ENCODE data around the gene MSMP. TPM values are rescaled to one million over a fixed set of nuclear protein-coding genes. Genes with fewer than 3 reads are reported as not detected.

MSMP gene
- total RNA-seq, 1 donor from 2014 or later, result not detected

DNA sequence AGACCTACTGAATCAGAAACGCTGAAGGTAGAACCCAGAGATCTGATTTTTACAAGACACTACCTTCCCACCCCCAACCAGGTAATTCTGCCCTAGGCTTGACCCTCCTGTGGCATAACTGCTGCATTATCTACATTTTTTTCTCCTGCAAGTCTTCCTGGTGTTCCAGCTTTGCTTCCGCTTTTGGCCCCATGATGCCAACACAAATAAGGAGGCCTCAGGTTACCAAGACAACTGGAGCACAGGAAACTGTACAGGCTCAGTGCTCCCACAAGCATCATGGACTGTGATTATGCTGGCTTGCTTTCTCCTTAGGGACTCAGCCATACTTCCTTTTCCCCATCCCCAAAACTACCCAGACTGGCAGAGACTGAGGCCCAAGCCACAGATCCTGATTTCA, 6.6 kb upstream of the MSMP start:
- no peak for ATAC-seq
- Histone ChIP-seq H3K27ac (peak overlapping the region; percentile 33), H3K27me3 (ENCODE audit: low read depth) (no peaks in the 10 kb centered on the region), H3K4me3 (no peak overlapping the region), H3K36me3 (no peaks in the 10 kb centered on the region), H3K4me1 (peaks cover 43% of the 10 kb centered on the region), H3K9me3 (no peaks in the 10 kb centered on the region)
- intact Hi-C loops (cut with DNase I), result no loop called here
- DNase-seq, result no peak
- no peak for TF ChIP-seq CTCF (IDR thresholded peaks at IDR 0.05)

- no peak for TF ChIP-seq CTCF (IDR thresholded peaks at IDR 0.05)
- no peak for DNase-seq
- H3K36me3 ChIP-seq, result no peaks in the 10 kb centered on the region
- peaks cover 43% of the 10 kb centered on the region for H3K4me1 ChIP-seq
- intact Hi-C loops (cut with DNase I), result no loop called here
- no peaks in the 10 kb centered on the region for H3K9me3 ChIP-seq
- H3K27me3 ChIP-seq (ENCODE audit: low read depth), result no peaks in the 10 kb centered on the region
- no peak for ATAC-seq
- no peak overlapping the region for H3K27ac ChIP-seq
- no peak overlapping the region for H3K4me3 ChIP-seq
Measured at GRCh38 chr9:35759795-35760194, 5.7 kb upstream of the MSMP start.

DNA sequence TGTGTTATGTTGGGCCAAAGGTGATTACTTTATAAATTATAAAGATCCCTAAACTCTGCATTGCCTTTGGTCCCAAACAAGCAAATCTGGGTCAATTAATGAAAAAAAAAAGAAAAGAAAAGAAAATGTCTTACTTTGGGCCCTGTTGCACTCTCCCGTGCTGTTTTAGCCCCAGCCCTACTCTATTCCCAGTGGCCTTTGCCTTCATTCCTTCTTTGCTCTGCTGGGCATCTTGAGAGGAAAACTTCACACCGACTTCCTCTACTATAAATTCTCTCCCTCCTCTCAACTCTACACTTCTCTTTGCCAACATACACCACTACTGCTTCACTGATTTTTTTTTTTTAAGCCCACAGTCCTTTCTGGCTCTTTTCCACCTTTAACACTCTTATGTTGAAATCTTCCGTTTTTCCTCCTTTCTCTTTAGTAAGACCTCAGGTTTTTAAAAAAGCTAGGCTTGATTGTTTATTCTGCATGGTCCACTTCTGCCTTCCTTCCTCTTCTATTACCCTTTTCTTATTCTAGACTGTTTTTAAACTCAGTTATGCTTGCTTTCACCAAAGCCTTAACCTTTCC, 4.5 kb upstream of the MSMP start:
- H3K4me3 ChIP-seq, result no peak overlapping the region
- H3K27ac ChIP-seq, result peak overlapping the region; percentile 93
- H3K4me1 ChIP-seq, result peaks cover 43% of the 10 kb centered on the region
- TF ChIP-seq CTCF (IDR thresholded peaks at IDR 0.05), result no peak
- DNase-seq (no peak), ATAC-seq (peak in 1 of 2 donors; percentile 10)
- H3K36me3 ChIP-seq, result peaks cover 12% of the 10 kb centered on the region
- no peaks in the 10 kb centered on the region for H3K9me3 ChIP-seq
- intact Hi-C loops (cut with DNase I), result no loop called here
- no peaks in the 10 kb centered on the region for H3K27me3 ChIP-seq (ENCODE audit: low read depth)

- Histone ChIP-seq H3K4me3 (peak overlapping the region; percentile 68), H3K27me3 (ENCODE audit: low read depth) (no peaks in the 10 kb centered on the region), H3K36me3 (peaks cover 19% of the 10 kb centered on the region), H3K9me3 (no peaks in the 10 kb centered on the region), H3K4me1 (peaks cover 43% of the 10 kb centered on the region), H3K27ac (peak overlapping the region; percentile 93)
- intact Hi-C loops (cut with DNase I), result no loop called here
- TF ChIP-seq CTCF (IDR thresholded peaks at IDR 0.05), result no peak
- DNase-seq, result no peak
- ATAC-seq, result no peak
Measured at GRCh38 chr9:35757892-35758275, 3.8 kb upstream of the MSMP start.

DNA sequence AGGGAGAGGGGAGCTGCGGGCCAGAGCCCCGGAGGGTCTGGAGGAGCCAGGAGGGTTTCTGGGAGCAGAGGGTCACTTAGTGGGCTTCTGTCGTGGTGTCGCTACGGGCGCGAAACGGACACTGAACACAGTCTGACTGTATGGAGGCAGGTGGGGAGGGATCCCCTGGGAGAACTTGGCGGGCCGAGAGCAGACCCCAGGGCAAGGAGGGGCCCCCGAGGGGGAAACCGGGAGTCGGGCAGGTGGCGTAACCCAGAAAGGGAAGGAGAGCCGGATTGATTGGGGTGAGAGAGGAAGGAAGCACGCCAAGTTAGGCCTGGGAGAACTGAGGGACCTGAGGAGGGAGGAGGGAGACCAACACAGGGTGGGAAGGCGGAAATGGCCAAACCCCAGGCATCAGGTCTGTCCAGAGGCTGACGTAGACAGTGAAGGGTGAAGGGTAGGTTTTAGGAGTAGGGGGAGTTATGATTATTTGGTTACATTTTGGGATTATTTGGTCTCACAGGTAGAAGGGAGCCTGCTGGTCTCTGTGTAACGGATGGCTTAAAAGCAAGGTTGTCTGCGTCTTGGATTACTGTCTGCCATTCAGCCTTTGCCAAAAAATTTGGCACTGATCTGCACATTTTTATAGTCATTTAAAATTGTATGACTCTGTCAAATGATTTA, 3.3 kb upstream of the MSMP start:
- intact Hi-C loops (cut with DNase I), result no loop called here
- TF ChIP-seq CTCF (IDR thresholded peaks at IDR 0.05), result no peak
- peak; percentile 56 for DNase-seq
- H3K27me3 ChIP-seq (ENCODE audit: low read depth), result no peaks in the 10 kb centered on the region
- peak overlapping the region; percentile 93 for H3K27ac ChIP-seq
- peak; percentile 81 to 88 for ATAC-seq
- peaks cover 43% of the 10 kb centered on the region for H3K4me1 ChIP-seq
- H3K36me3 ChIP-seq, result peaks cover 24% of the 10 kb centered on the region
- peak overlapping the region; percentile 68 for H3K4me3 ChIP-seq
- H3K9me3 ChIP-seq, result no peaks in the 10 kb centered on the region

All from lower lobe of right lung (tissue), 2 donors.